HG03045 (cell line): Measurements from ENCODE around the gene ANKDD1A.

Source experiments
- ATAC-seq: cut with Tn5 transposase; IDR thresholded peaks from one replicate; pipeline ENCODE4 v1.9.1; 2021; ENCODE audit warnings: mild to moderate bottlenecking, moderate library complexity; ENCODE audit not compliant: unreplicated experiment

The ANKDD1A gene

GRCh38 chr15:64895285-64896065 lies 16.2 kb upstream of the ANKDD1A start:
- ATAC-seq: no peak

- no peak for ATAC-seq
Measured at GRCh38 chr15:64896371-64897069, 15.2 kb upstream of the ANKDD1A start.

- ATAC-seq: no peak
Measured at GRCh38 chr15:64897345-64897985, 14.2 kb upstream of the ANKDD1A start.

- ATAC-seq: no peak
Measured at GRCh38 chr15:64898406-64898805, 13.3 kb upstream of the ANKDD1A start.

GRCh38 chr15:64901141-64901540 lies 10.6 kb upstream of the ANKDD1A start:
- no peak for ATAC-seq

- ATAC-seq: no peak
Measured at GRCh38 chr15:64901914-64902313, 9.8 kb upstream of the ANKDD1A start.

- ATAC-seq: no peak
Measured at GRCh38 chr15:64902863-64903262, 8.8 kb upstream of the ANKDD1A start.

- no peak for ATAC-seq
Measured at GRCh38 chr15:64903326-64903950, 8.3 kb upstream of the ANKDD1A start.

- no peak for ATAC-seq
Measured at GRCh38 chr15:64904189-64904588, 7.5 kb upstream of the ANKDD1A start.

- ATAC-seq: no peak
Measured at GRCh38 chr15:64905119-64905831, 6.4 kb upstream of the ANKDD1A start.

GRCh38 chr15:64905941-64906340 lies 5.8 kb upstream of the ANKDD1A start:
- ATAC-seq: no peak

- ATAC-seq: no peak
Measured at GRCh38 chr15:64906402-64906801, 5.3 kb upstream of the ANKDD1A start.

GRCh38 chr15:64907991-64908390 lies 3.7 kb upstream of the ANKDD1A start:
- no peak for ATAC-seq

- ATAC-seq: no peak
Measured at GRCh38 chr15:64909546-64909945, 2.2 kb upstream of the ANKDD1A start.

- no peak for ATAC-seq
Measured at GRCh38 chr15:64912379-64913325, 950 bp downstream of the ANKDD1A start.

- ATAC-seq: no peak
Measured at GRCh38 chr15:64915518-64916227, 4.0 kb downstream of the ANKDD1A start.

- ATAC-seq: no peak
Measured at GRCh38 chr15:64916365-64916764, 4.7 kb downstream of the ANKDD1A start.

GRCh38 chr15:64917211-64917610 lies 5.5 kb downstream of the ANKDD1A start:
- no peak for ATAC-seq

GRCh38 chr15:64919721-64920120 lies 8.0 kb downstream of the ANKDD1A start:
- no peak for ATAC-seq
